ENCODE results near the gene EIF3K.

EIF3K gene

DNA sequence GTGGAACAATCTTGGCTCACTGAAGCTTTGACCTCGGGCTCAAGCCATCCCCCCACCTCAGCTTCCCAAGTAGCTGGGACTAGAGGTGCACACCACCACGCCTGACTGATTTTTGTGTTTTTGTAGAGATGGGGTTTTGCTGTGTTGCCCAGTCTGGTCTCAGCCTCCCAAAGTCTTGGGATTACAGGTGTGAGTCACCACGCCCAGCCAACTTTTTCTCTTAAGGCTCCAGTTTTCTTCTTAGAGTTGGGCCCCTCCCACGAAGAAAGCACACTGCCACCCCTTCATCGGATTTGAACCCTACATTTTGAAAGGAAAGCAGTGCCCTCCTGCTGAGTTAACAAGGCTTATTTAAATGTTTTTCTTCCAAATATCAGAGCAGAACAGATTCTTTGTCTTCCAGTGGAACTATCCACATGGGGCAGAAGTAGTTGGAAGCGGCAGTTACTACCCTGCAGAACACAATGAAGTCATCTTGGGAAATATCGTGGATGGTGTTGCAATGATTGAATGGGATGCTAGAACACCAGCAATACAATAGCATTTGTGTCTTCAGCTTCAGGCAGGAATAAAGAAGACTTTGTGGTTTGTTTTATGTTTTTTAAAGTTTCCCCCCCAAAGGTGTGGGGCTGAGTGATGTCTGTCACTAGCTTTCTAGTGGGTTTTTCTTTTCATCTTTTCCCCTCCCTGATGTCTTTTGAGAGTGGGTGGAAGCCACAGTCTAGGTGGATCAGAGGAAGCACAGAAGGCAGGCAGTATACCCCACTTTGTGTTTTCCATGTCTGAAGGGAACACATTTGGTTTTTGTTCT lies 37.4 kb downstream of the EIF3K start:
- H2AFZ ChIP-seq (ENCODE audit: low read depth, low read length), result no peak overlapping the region
- H4K20me1 ChIP-seq (ENCODE audit: insufficient read depth, low read length), result peaks cover 82% of the 10 kb centered on the region
- no peaks in the 10 kb centered on the region for H3K27me3 ChIP-seq (ENCODE audit: insufficient read depth, low read length, poor library complexity)
- peak; percentile 66 for DNase-seq
- TF ChIP-seq, protein P1, sequence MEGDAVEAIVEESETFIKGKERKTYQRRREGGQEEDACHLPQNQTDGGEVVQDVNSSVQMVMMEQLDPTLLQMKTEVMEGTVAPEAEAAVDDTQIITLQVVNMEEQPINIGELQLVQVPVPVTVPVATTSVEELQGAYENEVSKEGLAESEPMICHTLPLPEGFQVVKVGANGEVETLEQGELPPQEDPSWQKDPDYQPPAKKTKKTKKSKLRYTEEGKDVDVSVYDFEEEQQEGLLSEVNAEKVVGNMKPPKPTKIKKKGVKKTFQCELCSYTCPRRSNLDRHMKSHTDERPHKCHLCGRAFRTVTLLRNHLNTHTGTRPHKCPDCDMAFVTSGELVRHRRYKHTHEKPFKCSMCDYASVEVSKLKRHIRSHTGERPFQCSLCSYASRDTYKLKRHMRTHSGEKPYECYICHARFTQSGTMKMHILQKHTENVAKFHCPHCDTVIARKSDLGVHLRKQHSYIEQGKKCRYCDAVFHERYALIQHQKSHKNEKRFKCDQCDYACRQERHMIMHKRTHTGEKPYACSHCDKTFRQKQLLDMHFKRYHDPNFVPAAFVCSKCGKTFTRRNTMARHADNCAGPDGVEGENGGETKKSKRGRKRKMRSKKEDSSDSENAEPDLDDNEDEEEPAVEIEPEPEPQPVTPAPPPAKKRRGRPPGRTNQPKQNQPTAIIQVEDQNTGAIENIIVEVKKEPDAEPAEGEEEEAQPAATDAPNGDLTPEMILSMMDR (IDR thresholded peaks at IDR 0.05; ENCODE audit: borderline replicate concordance, extremely low read depth, low read length, poor library complexity, severe bottlenecking), result no peak
- TF ChIP-seq EZH2 (IDR thresholded peaks at IDR 0.05; ENCODE audit: borderline replicate concordance, low read depth, low read length, severe bottlenecking), result no peak
- no peak overlapping the region for H3K9ac ChIP-seq (ENCODE audit: low read depth, low read length)
- ATAC-seq (ENCODE audit: insufficient read depth, low read depth), result peak; percentile 99
- peaks cover 42% of the 10 kb centered on the region for H3K4me1 ChIP-seq (ENCODE audit: insufficient read depth, low read length)
- no peak overlapping the region; the same call in 1 of the 2 replicates for H3K4me2 ChIP-seq (ENCODE audit: insufficient read depth, low read length)
- H3K27ac ChIP-seq (ENCODE audit: low read length), result no peak overlapping the region
- peaks cover 16% of the 10 kb centered on the region for H3K36me3 ChIP-seq (ENCODE audit: insufficient read depth, low read length)
- no peaks in the 10 kb centered on the region for H3K9me3 ChIP-seq (ENCODE audit: insufficient read depth, low read length, severe bottlenecking)
- H3K4me3 ChIP-seq (ENCODE audit: low read depth in 1 of 2, low read length in 2 of 2), result no peak overlapping the region
- peaks cover 98% of the 10 kb centered on the region for H3K79me2 ChIP-seq (ENCODE audit: insufficient read depth, low read length)

DNA sequence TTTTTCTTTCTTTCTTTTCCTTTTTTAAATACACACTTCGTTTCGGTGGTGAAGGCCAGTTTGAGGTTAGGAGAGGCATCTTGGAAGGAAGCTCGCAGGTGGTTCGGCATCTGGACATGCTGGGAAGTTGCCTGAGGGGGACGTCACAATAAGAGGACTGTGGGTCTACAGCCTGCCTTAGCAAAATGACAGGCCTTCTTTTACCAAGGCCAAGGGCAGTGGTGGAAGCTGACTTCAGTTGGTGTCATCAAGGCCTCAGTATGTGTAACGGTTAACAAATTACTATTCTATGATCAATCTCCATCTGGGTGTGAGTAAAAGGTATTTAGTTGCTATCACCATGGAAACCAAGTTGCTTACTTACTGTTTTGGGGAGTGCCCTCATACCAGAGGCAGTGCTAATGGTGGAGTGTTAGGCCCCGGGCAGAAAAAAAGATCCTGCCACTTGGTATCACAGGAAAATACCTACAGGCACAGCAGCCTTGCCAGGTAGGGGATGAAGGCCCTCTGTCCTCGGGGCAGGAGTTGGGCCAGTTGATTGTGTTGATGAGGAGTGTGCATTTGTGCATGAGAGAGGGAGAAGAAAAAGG lies 38.7 kb downstream of the EIF3K start:
- Histone ChIP-seq H3K79me2 (ENCODE audit: insufficient read depth, low read length) (peaks cover 96% of the 10 kb centered on the region), H2AFZ (ENCODE audit: low read depth, low read length) (no peak overlapping the region), H3K4me2 (ENCODE audit: insufficient read depth, low read length) (no peak overlapping the region), H3K9me3 (ENCODE audit: insufficient read depth, low read length, severe bottlenecking) (no peaks in the 10 kb centered on the region), H3K9ac (ENCODE audit: low read depth, low read length) (no peak overlapping the region), H3K36me3 (ENCODE audit: insufficient read depth, low read length) (peaks cover 16% of the 10 kb centered on the region), H3K4me3 (ENCODE audit: low read depth in 1 of 2, low read length in 2 of 2) (no peak overlapping the region), H3K27me3 (ENCODE audit: insufficient read depth, low read length, poor library complexity) (no peaks in the 10 kb centered on the region), H3K27ac (ENCODE audit: low read length) (no peak overlapping the region), H3K4me1 (ENCODE audit: insufficient read depth, low read length) (peaks cover 33% of the 10 kb centered on the region), H4K20me1 (ENCODE audit: insufficient read depth, low read length) (peaks cover 85% of the 10 kb centered on the region)
- DNase-seq (no peak), ATAC-seq (ENCODE audit: insufficient read depth, low read depth) (no peak)
- no peak for TF ChIP-seq EZH2 (IDR thresholded peaks at IDR 0.05; ENCODE audit: borderline replicate concordance, low read depth, low read length, severe bottlenecking)
- TF ChIP-seq, protein P1 (IDR thresholded peaks at IDR 0.05; ENCODE audit: borderline replicate concordance, extremely low read depth, low read length, poor library complexity, severe bottlenecking), result no peak

DNA sequence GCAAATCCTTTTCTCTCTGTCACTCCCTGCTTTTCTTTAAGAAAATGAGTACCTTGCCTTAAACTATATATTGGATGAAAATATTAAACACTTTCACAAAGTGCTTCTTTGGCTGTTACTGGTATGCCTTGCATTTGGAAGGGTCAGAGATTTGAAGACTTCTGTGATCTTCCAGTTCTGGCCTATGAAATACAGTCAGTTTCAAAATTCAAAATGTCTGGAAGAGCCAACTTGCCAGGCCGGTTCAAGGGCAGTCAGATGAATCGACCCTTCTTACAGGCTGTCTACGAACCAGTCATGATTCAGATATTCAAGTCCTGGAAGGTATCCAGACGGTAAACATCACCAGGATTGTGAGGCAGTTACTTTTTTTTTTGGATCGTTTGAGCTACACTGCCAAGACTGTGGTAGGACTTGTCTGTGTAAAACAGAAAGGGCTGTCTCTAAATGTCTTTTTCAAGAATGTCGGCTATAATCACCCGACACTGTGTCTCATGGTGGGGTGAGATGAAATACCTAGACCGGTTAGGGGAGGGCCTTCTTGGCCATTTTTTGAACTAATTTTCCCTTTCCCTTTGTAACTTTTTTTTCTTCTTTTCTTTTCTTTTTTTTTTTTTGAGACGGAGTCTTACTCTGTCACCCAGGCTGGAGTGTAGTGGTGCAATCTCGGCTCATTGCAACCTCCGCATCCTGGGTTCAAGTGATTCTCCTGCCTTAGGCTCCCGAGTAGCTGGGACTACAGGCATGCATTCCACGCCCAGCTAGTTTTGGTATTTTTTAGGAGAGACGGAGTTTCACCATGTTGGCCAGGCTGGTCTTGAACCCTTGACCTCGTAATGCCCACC lies 39.7 kb downstream of the EIF3K start:
- Histone ChIP-seq H3K27me3 (ENCODE audit: insufficient read depth, low read length, poor library complexity) (no peaks in the 10 kb centered on the region), H3K4me3 (ENCODE audit: low read depth in 1 of 2, low read length in 2 of 2) (no peak overlapping the region), H3K4me1 (ENCODE audit: insufficient read depth, low read length) (peaks cover 33% of the 10 kb centered on the region), H3K4me2 (ENCODE audit: insufficient read depth, low read length) (no peak overlapping the region), H2AFZ (ENCODE audit: low read depth, low read length) (no peak overlapping the region), H3K9ac (ENCODE audit: low read depth, low read length) (no peak overlapping the region), H3K9me3 (ENCODE audit: insufficient read depth, low read length, severe bottlenecking) (no peaks in the 10 kb centered on the region), H3K36me3 (ENCODE audit: insufficient read depth, low read length) (peaks cover 16% of the 10 kb centered on the region), H3K27ac (ENCODE audit: low read length) (no peak overlapping the region), H3K79me2 (ENCODE audit: insufficient read depth, low read length) (peaks cover 97% of the 10 kb centered on the region), H4K20me1 (ENCODE audit: insufficient read depth, low read length) (peaks cover 85% of the 10 kb centered on the region)
- DNase-seq (no peak), ATAC-seq (ENCODE audit: insufficient read depth, low read depth) (no peak)
- TF ChIP-seq EZH2 (IDR thresholded peaks at IDR 0.05; ENCODE audit: borderline replicate concordance, low read depth, low read length, severe bottlenecking), result no peak
- TF ChIP-seq, protein P1 (IDR thresholded peaks at IDR 0.05; ENCODE audit: borderline replicate concordance, extremely low read depth, low read length, poor library complexity, severe bottlenecking), result no peak
